ENCODE measurements around the gene ZNF541.

ZNF541 gene

DNA sequence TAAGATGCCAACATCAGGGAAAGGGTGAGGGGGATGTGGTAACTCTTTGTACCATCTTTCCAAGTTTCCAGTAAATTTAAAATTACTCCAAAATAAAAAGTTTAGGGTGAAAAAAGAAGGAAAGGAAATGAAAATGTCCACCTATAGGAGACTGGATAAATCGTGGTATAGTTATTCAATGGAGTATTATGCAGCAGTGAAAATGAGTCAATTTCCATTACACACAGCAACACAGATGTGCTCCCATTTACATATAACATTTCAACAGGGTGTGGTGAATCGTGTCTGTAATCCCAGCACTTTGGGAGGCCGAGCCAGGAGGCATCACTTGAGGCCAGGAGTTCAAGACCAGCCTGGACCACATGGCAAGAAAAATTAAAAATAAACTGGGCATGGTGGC is 7.4 kb upstream of the ZNF541 start:
- no peak overlapping the region for H3K23ac ChIP-seq (ENCODE audit: low read length)
- H2BK5ac ChIP-seq (ENCODE audit: low read length): no peak overlapping the region
- no CpG with 5 or more reads among the region's 3 CpGs for WGBS (ENCODE audit: extremely low coverage, insufficient coverage, low lambda C conversion rate)

DNA sequence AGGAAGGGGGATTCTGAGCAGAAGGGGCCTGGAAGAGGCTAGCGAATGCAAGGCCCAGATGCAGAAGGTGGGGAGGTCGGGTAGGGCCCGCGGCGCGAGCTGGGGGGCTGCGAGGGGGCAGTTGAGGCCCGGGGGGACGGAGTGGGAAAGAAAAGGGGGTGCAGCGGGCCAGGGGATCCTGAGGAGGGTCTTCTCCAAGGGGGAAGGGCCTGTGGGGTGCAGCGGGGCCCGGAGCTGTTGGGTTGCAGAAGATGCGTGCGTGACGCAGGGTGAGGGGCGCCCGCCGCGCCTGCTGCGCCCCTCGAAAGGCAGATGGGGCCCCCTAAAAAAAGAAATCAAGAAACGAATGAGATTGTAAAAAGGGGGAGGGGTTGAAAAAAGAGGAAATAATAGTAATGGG is 313 bp downstream of the ZNF541 start:
- 100% methylated on average over 1 of the region's 22 CpGs for WGBS (ENCODE audit: extremely low coverage, insufficient coverage, low lambda C conversion rate)
- H4K5ac ChIP-seq (ENCODE audit: low read length): no peak overlapping the region
- H2BK5ac ChIP-seq (ENCODE audit: low read length): no peak overlapping the region
- DNase-seq: no peak
- H3K4me2 ChIP-seq (ENCODE audit: low read length): no peak overlapping the region
- H3K79me2 ChIP-seq (ENCODE audit: control insufficient read depth, insufficient read depth, low read length): no peaks in the 10 kb centered on the region
- no peak overlapping the region for H2AK5ac ChIP-seq (ENCODE audit: low read length)
- no peaks in the 10 kb centered on the region for H3K79me1 ChIP-seq (ENCODE audit: low read length)
- no peak overlapping the region for H3K4ac ChIP-seq (ENCODE audit: low read depth, low read length)
- no peak overlapping the region for H3K56ac ChIP-seq (ENCODE audit: low read length)
- H3K18ac ChIP-seq (ENCODE audit: low read length): no peak overlapping the region
- H2BK15ac ChIP-seq (replicated peaks; ENCODE audit: low read depth): no peak overlapping the region
- H3K9ac ChIP-seq (ENCODE audit: low read length): no peak overlapping the region
- no peaks in the 10 kb centered on the region for H3K36me3 ChIP-seq (ENCODE audit: control insufficient read depth, insufficient read depth, low read length)
- no peak overlapping the region for H2BK120ac ChIP-seq (ENCODE audit: low read depth, low read length)
- no peak overlapping the region for H3K23ac ChIP-seq (ENCODE audit: low read length)
- H3K27me3 ChIP-seq (ENCODE audit: insufficient read depth, low read length, poor library complexity): no peaks in the 10 kb centered on the region
- no peak overlapping the region for H3K27ac ChIP-seq (ENCODE audit: low read depth, low read length)
- no peaks in the 10 kb centered on the region for H3K4me1 ChIP-seq (ENCODE audit: control insufficient read depth, low read depth, low read length)
- no peak overlapping the region for H4K8ac ChIP-seq (ENCODE audit: low read depth, low read length)
- H3K4me3 ChIP-seq (ENCODE audit: low read length): no peak overlapping the region

More for the DNA sequence above, 7.4 kb upstream of the ZNF541 start:
- no peak overlapping the region for H3K18ac ChIP-seq (ENCODE audit: low read length)
- DNase-seq: no peak
- H3K36me3 ChIP-seq (ENCODE audit: control insufficient read depth, insufficient read depth, low read length): no peaks in the 10 kb centered on the region
- no peak overlapping the region for H3K27ac ChIP-seq (ENCODE audit: low read depth, low read length)
- H3K56ac ChIP-seq (ENCODE audit: low read length): no peak overlapping the region
- H4K8ac ChIP-seq (ENCODE audit: low read depth, low read length): no peak overlapping the region
- H3K79me2 ChIP-seq (ENCODE audit: control insufficient read depth, insufficient read depth, low read length): no peaks in the 10 kb centered on the region
- no peak overlapping the region for H2BK15ac ChIP-seq (replicated peaks; ENCODE audit: low read depth)
- H2AK5ac ChIP-seq (ENCODE audit: low read length): no peak overlapping the region
- H2BK120ac ChIP-seq (ENCODE audit: low read depth, low read length): no peak overlapping the region
- no peak overlapping the region for H3K4me3 ChIP-seq (ENCODE audit: low read length)
- H3K4ac ChIP-seq (ENCODE audit: low read depth, low read length): no peak overlapping the region
- no peak overlapping the region for H3K9ac ChIP-seq (ENCODE audit: low read length)
- no peak overlapping the region for H3K4me2 ChIP-seq (ENCODE audit: low read length)
- H4K5ac ChIP-seq (ENCODE audit: low read length): no peak overlapping the region
- H3K79me1 ChIP-seq (ENCODE audit: low read length): no peaks in the 10 kb centered on the region
- no peaks in the 10 kb centered on the region for H3K27me3 ChIP-seq (ENCODE audit: insufficient read depth, low read length, poor library complexity)
- no peaks in the 10 kb centered on the region for H3K4me1 ChIP-seq (ENCODE audit: control insufficient read depth, low read depth, low read length)

DNA sequence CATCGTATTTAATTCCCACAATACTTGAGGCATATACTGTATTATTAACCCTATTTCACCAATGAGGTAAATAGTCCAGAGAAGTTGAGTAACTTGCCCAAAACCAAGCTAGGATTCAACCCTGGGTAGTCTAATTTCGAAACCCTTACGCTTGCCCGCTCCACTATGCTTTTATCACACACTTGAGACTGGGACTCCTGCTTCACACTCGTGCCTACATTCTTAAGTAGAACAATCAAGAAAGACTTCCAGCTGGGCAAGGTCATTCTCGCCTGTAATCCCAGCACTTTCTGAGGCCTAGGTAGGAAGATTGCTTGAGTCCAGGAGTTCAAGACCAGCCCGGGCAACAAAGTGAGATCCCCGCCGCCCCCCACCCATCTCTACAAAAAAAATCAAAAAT is 3.6 kb downstream of the ZNF541 start:
- DNase-seq: peak; percentile 26
- no peak overlapping the region for H3K56ac ChIP-seq (ENCODE audit: low read length)
- no peak overlapping the region for H3K23ac ChIP-seq (ENCODE audit: low read length)
- H2BK5ac ChIP-seq (ENCODE audit: low read length): no peak overlapping the region
- H3K4me3 ChIP-seq (ENCODE audit: low read length): no peak overlapping the region
- H2BK15ac ChIP-seq (replicated peaks; ENCODE audit: low read depth): no peak overlapping the region
- no peak overlapping the region for H3K18ac ChIP-seq (ENCODE audit: low read length)
- no peak overlapping the region for H2BK120ac ChIP-seq (ENCODE audit: low read depth, low read length)
- H3K4me1 ChIP-seq (ENCODE audit: control insufficient read depth, low read depth, low read length): no peaks in the 10 kb centered on the region
- no CpG with 5 or more reads among the region's 9 CpGs for WGBS (ENCODE audit: extremely low coverage, insufficient coverage, low lambda C conversion rate)
- no peak overlapping the region for H3K4me2 ChIP-seq (ENCODE audit: low read length)
- H4K8ac ChIP-seq (ENCODE audit: low read depth, low read length): no peak overlapping the region
- H3K79me2 ChIP-seq (ENCODE audit: control insufficient read depth, insufficient read depth, low read length): no peaks in the 10 kb centered on the region
- H3K9ac ChIP-seq (ENCODE audit: low read length): no peak overlapping the region
- H3K4ac ChIP-seq (ENCODE audit: low read depth, low read length): no peak overlapping the region
- no peaks in the 10 kb centered on the region for H3K79me1 ChIP-seq (ENCODE audit: low read length)
- no peak overlapping the region for H3K27ac ChIP-seq (ENCODE audit: low read depth, low read length)
- no peak overlapping the region for H2AK5ac ChIP-seq (ENCODE audit: low read length)
- no peak overlapping the region for H4K5ac ChIP-seq (ENCODE audit: low read length)
- no peaks in the 10 kb centered on the region for H3K36me3 ChIP-seq (ENCODE audit: control insufficient read depth, insufficient read depth, low read length)
- H3K27me3 ChIP-seq (ENCODE audit: insufficient read depth, low read length, poor library complexity): no peaks in the 10 kb centered on the region

DNA sequence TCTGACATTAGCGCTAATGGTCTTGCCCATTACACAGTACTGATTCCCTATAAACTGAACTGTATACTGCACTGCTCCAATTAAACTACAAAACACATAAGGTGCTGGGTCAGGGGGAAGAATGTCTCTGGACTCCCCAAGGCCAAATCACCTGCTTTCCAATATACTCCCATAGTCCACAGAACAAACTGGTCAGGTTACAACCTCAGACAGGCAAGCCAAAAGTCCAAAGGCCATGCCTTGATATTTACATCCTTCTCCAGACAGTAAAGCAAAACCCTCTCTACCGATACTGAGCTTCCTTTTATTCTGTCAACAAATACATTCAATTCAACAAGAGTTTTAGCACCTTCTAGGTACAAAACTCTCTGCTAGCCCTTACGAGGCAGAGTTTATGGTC is 8.9 kb downstream of the ZNF541 start:
- no peak overlapping the region for H2AK5ac ChIP-seq (ENCODE audit: low read length)
- no peak overlapping the region for H4K5ac ChIP-seq (ENCODE audit: low read length)
- no CpG with 5 or more reads among the region's 3 CpGs for WGBS (ENCODE audit: extremely low coverage, insufficient coverage, low lambda C conversion rate)
- H3K79me2 ChIP-seq (ENCODE audit: control insufficient read depth, insufficient read depth, low read length): no peaks in the 10 kb centered on the region
- H3K4me2 ChIP-seq (ENCODE audit: low read length): no peak overlapping the region
- no peak overlapping the region for H3K18ac ChIP-seq (ENCODE audit: low read length)
- H2BK15ac ChIP-seq (replicated peaks; ENCODE audit: low read depth): no peak overlapping the region
- no peak overlapping the region for H3K56ac ChIP-seq (ENCODE audit: low read length)
- H3K23ac ChIP-seq (ENCODE audit: low read length): no peak overlapping the region
- H2BK120ac ChIP-seq (ENCODE audit: low read depth, low read length): no peak overlapping the region
- H3K79me1 ChIP-seq (ENCODE audit: low read length): no peaks in the 10 kb centered on the region
- H3K4me3 ChIP-seq (ENCODE audit: low read length): no peak overlapping the region
- no peaks in the 10 kb centered on the region for H3K27me3 ChIP-seq (ENCODE audit: insufficient read depth, low read length, poor library complexity)
- H4K8ac ChIP-seq (ENCODE audit: low read depth, low read length): no peak overlapping the region
- no peak overlapping the region for H2BK5ac ChIP-seq (ENCODE audit: low read length)
- H3K9ac ChIP-seq (ENCODE audit: low read length): no peak overlapping the region
- H3K4ac ChIP-seq (ENCODE audit: low read depth, low read length): no peak overlapping the region
- H3K27ac ChIP-seq (ENCODE audit: low read depth, low read length): no peak overlapping the region
- DNase-seq: no peak
- H3K4me1 ChIP-seq (ENCODE audit: control insufficient read depth, low read depth, low read length): no peaks in the 10 kb centered on the region
- no peaks in the 10 kb centered on the region for H3K36me3 ChIP-seq (ENCODE audit: control insufficient read depth, insufficient read depth, low read length)

DNA sequence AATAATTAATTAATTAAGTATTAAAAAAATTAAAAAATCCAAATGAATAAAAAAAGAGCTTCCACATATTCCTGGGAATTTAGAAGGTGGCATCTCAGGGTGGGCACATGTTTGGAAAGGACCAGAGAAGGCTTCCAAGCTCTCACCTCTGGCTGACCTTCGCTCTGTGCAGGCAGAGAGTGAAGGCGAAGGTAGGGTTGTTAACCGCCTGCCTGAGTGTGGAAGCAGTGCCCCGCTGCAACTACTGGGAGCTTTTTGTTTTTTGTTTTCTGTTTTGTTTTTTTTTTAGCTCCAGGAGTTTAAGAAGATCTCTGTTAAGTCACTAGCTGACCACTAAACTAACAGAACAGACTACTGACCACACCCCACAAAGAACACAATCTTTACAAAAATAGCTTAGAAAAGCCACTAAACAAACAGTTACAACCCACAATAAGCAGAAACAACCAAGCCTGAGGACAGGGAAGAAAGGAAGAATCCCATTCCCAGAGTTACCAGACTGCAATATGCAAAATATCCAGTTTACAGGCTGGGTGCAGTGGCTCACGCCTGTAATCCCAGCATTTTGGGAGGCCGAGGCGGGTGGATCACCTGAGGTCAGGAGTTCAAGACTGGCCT is 11.4 kb downstream of the ZNF541 start:
- Histone ChIP-seq H4K5ac (ENCODE audit: low read length) (no peak overlapping the region), H3K36me3 (ENCODE audit: control insufficient read depth, insufficient read depth, low read length) (no peaks in the 10 kb centered on the region), H3K4ac (ENCODE audit: low read depth, low read length) (no peak overlapping the region), H3K4me1 (ENCODE audit: control insufficient read depth, low read depth, low read length) (no peaks in the 10 kb centered on the region), H3K56ac (ENCODE audit: low read length) (no peak overlapping the region), H4K8ac (ENCODE audit: low read depth, low read length) (no peak overlapping the region), H2BK120ac (ENCODE audit: low read depth, low read length) (no peak overlapping the region), H3K27ac (ENCODE audit: low read depth, low read length) (no peak overlapping the region), H3K18ac (ENCODE audit: low read length) (no peak overlapping the region), H2BK15ac (replicated peaks; ENCODE audit: low read depth) (no peak overlapping the region), H3K27me3 (ENCODE audit: insufficient read depth, low read length, poor library complexity) (no peaks in the 10 kb centered on the region), H3K9ac (ENCODE audit: low read length) (no peak overlapping the region), H3K23ac (ENCODE audit: low read length) (no peak overlapping the region), H2AK5ac (ENCODE audit: low read length) (no peak overlapping the region), H3K4me3 (ENCODE audit: low read length) (no peak overlapping the region), H2BK5ac (ENCODE audit: low read length) (no peak overlapping the region), H3K79me2 (ENCODE audit: control insufficient read depth, insufficient read depth, low read length) (no peaks in the 10 kb centered on the region), H3K79me1 (ENCODE audit: low read length) (no peaks in the 10 kb centered on the region), H3K4me2 (ENCODE audit: low read length) (no peak overlapping the region)
- WGBS (ENCODE audit: extremely low coverage, insufficient coverage, low lambda C conversion rate): no CpG with 5 or more reads among the region's 7 CpGs
- no peak for DNase-seq

DNA sequence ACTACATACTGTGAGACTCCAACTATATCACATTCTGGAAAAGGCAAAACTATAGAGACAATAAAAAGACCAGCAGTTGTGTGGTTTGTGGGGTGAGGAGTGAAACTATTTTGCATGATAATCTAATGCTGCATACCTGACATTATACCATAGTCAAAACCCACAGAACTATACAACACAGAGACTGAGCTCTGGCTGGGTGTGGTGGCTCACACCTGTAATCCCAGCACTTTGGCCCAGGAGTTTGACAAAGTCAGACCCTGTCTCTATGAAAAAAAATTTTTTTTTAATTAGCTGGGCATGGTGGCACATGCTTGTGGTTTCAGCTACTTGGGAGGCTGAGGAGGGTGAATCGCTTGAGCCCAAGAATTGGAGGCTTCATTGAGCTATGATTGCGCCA is 11.9 kb downstream of the ZNF541 start:
- H3K56ac ChIP-seq (ENCODE audit: low read length): no peak overlapping the region
- no peak overlapping the region for H3K23ac ChIP-seq (ENCODE audit: low read length)
- no peaks in the 10 kb centered on the region for H3K36me3 ChIP-seq (ENCODE audit: control insufficient read depth, insufficient read depth, low read length)
- no peak overlapping the region for H3K18ac ChIP-seq (ENCODE audit: low read length)
- no peak overlapping the region for H4K8ac ChIP-seq (ENCODE audit: low read depth, low read length)
- no peak overlapping the region for H2BK120ac ChIP-seq (ENCODE audit: low read depth, low read length)
- H2AK5ac ChIP-seq (ENCODE audit: low read length): no peak overlapping the region
- DNase-seq: no peak
- no peaks in the 10 kb centered on the region for H3K4me1 ChIP-seq (ENCODE audit: control insufficient read depth, low read depth, low read length)
- H4K5ac ChIP-seq (ENCODE audit: low read length): no peak overlapping the region
- H3K27me3 ChIP-seq (ENCODE audit: insufficient read depth, low read length, poor library complexity): no peaks in the 10 kb centered on the region
- H2BK15ac ChIP-seq (replicated peaks; ENCODE audit: low read depth): no peak overlapping the region
- no peak overlapping the region for H3K4me3 ChIP-seq (ENCODE audit: low read length)
- H3K27ac ChIP-seq (ENCODE audit: low read depth, low read length): no peak overlapping the region
- H3K79me1 ChIP-seq (ENCODE audit: low read length): no peaks in the 10 kb centered on the region
- H3K79me2 ChIP-seq (ENCODE audit: control insufficient read depth, insufficient read depth, low read length): no peaks in the 10 kb centered on the region
- H2BK5ac ChIP-seq (ENCODE audit: low read length): no peak overlapping the region
- H3K4me2 ChIP-seq (ENCODE audit: low read length): no peak overlapping the region
- no CpG with 5 or more reads among the region's 2 CpGs for WGBS (ENCODE audit: extremely low coverage, insufficient coverage, low lambda C conversion rate)
- H3K4ac ChIP-seq (ENCODE audit: low read depth, low read length): no peak overlapping the region
- H3K9ac ChIP-seq (ENCODE audit: low read length): no peak overlapping the region

All from mesendoderm (in vitro differentiated cells).